K562 (cell line): ENCODE measurements around the gene TBC1D1. TPM values are rescaled to one million over a fixed set of nuclear protein-coding genes. Genes with fewer than 3 reads are reported as not detected.

ENCODE experiments used
- ATAC-seq: fragments of 200-7000 bp; cut with Tn5 transposase; 3 replicates; pipeline ENCODE4 v1.9.1; 2020; ENCODE audit warnings: moderate library complexity
- BruUV-seq: library from RNA; stranded (reverse); fragments of 400-500 nt; replicated peaks from 2 replicates; lab custom pipeline; 2021; lab: Mats Ljungman, UMichigan
- CTCF ChIA-PET: fragments of 300-600 bp; formaldehyde crosslinking; extraction: SDS; loops from one replicate; lab custom pipeline; 2021; ENCODE audit warnings: low intra/inter-chr PET ratio; lab: Yijun Ruan, JAX
- POLR2A ChIA-PET: fragments of 300-600, 350-650 bp; sonication (Branson Sonifier 250); formaldehyde crosslinking; extraction: SDS; loops from one replicate; lab custom pipeline; 2021; ENCODE audit warnings: antibody characterized with exemption, inconsistent platforms; lab: Yijun Ruan, JAX
- DNase-seq, 4 experiments: peaks; one replicate each; pipeline versions ENCODE4 v3.0.0 to v3.0.0-alpha.2; 2011 to 2018; ENCODE audit warnings: low spot score in 3 of 4, mixed read lengths in 3 of 4; ENCODE audit errors: extremely low read depth in 1 of 4
- FAIRE-seq: peaks from 2 replicates; lab custom pipeline; 2011; peaks lifted over from hg19 to GRCh38; lab: Jason Lieb, UNC
- H2AFZ ChIP-seq: 2 replicates; pipeline ENCODE4 v1.6.0; 2011; ENCODE audit warnings: low read depth, low read length, control low read depth, inconsistent platforms
- H3K27ac ChIP-seq: fragments of 200-600 bp; 3 replicates; pipeline ENCODE4 v1.8.0; 2011; ENCODE audit warnings: low read depth, mild to moderate bottlenecking, control low read depth, inconsistent platforms, low read length, moderate library complexity, mixed read lengths; ENCODE audit errors: extremely low read depth
- H3K27me3 ChIP-seq, 2 experiments: fragments of 300-600 bp in 1 of 2; 2 replicates in 1 of 2; 3 replicates in 1 of 2; pipeline versions ENCODE4 v1.6.0 to v1.8.0; 2011; ENCODE audit warnings: inconsistent platforms in 2 of 2, low read length in 2 of 2, mild to moderate bottlenecking in 1 of 2, mixed read lengths in 1 of 2, moderate library complexity in 1 of 2; ENCODE audit not compliant: control insufficient read depth in 2 of 2, insufficient read depth in 2 of 2
- H3K36me3 ChIP-seq: fragments of 300-600 bp; 3 replicates; pipeline ENCODE4 v1.8.0; 2011; ENCODE audit warnings: mild to moderate bottlenecking, low read length, inconsistent platforms; ENCODE audit not compliant: control insufficient read depth, insufficient read depth
- H3K4me1 ChIP-seq, 2 experiments: fragments of 200-600 bp in 1 of 2; replicated peaks in 1 of 2; 2 replicates in 1 of 2; 3 replicates in 1 of 2; pipeline versions ENCODE4 v1.5.1 to v1.8.0; 2011; ENCODE audit warnings: inconsistent platforms in 2 of 2, low read length in 2 of 2, mild to moderate bottlenecking in 1 of 2, mixed read lengths in 1 of 2, moderate library complexity in 1 of 2; ENCODE audit not compliant: control insufficient read depth in 2 of 2, insufficient read depth in 2 of 2
- H3K4me2 ChIP-seq: 2 replicates; pipeline ENCODE4 v1.6.1; 2011; ENCODE audit warnings: low read length, control low read depth, inconsistent platforms, mixed read lengths; ENCODE audit not compliant: insufficient read depth
- H3K4me3 ChIP-seq: fragments of 200-600 bp; sonication (generic), shearing (Covaris generic); 2 replicates; pipeline ENCODE4 v1.5.1; 2016; ENCODE audit warnings: control low read depth, inconsistent platforms
- H3K79me2 ChIP-seq: fragments of 200-600 bp; 3 replicates; pipeline ENCODE4 v1.8.0; 2011; ENCODE audit warnings: low read length, inconsistent platforms; ENCODE audit not compliant: control insufficient read depth, insufficient read depth
- H3K9ac ChIP-seq, 2 experiments: 2 replicates each; pipeline versions ENCODE4 v1.6.0 to v1.6.1; 2011; ENCODE audit warnings: low read depth in 2 of 2, low read length in 2 of 2, control low read depth in 1 of 2, inconsistent platforms in 1 of 2, mild to moderate bottlenecking in 1 of 2, mixed read lengths in 1 of 2; ENCODE audit not compliant: insufficient read depth in 1 of 2
- H3K9me1 ChIP-seq: one replicate; pipeline ENCODE4 v1.6.0; 2011; ENCODE audit warnings: inconsistent platforms, mild to moderate bottlenecking, low read length, moderate library complexity; ENCODE audit not compliant: control insufficient read depth, insufficient read depth
- H3K9me3 ChIP-seq: replicated peaks from 2 replicates; pipeline ENCODE4 v1.5.1; 2011; ENCODE audit warnings: low read depth, low read length, inconsistent platforms; ENCODE audit not compliant: control insufficient read depth, insufficient read depth
- H4K20me1 ChIP-seq: replicated peaks from 2 replicates; pipeline ENCODE4 v1.6.1; 2011; ENCODE audit warnings: low read length, inconsistent platforms, mixed read lengths; ENCODE audit not compliant: control insufficient read depth, insufficient read depth
- HMG20B ChIP-seq: fragments of 250-450 bp; sonication (Bioruptor Pico); IDR thresholded peaks from 2 replicates; pipeline ENCODE4 v1.5.0; 2021; ENCODE audit warnings: mild to moderate bottlenecking
- PURB ChIP-seq: sonication (generic); formaldehyde crosslinking; IDR thresholded peaks from 2 replicates; pipeline ENCODE4 v1.9.0; 2021; ENCODE audit warnings: low read depth, mild to moderate bottlenecking, missing genetic modification reagents
- RUNX1 ChIP-seq: sonication (generic); IDR thresholded peaks from 2 replicates; pipeline ENCODE4 v1.6.1; 2016; ENCODE audit warnings: antibody characterized with exemption, low read depth
- SFPQ ChIP-seq: fragments of 200-400 bp; formaldehyde crosslinking; IDR thresholded peaks from 2 replicates; pipeline ENCODE4 v1.6.1; 2017; ENCODE audit warnings: mild to moderate bottlenecking, low read depth, low read length, moderate library complexity
- SPI1 ChIP-seq: IDR thresholded peaks from 2 replicates; pipeline ENCODE4 v1.6.1; 2011; ENCODE audit warnings: low read depth, low read length, control low read depth, borderline replicate concordance
- SRSF9 ChIP-seq: fragments of 200-400 bp; formaldehyde crosslinking; IDR thresholded peaks from 2 replicates; pipeline ENCODE4 v1.6.1; 2017; ENCODE audit warnings: low read depth, low read length, borderline replicate concordance
- TAF15 ChIP-seq: fragments of 200-400 bp; formaldehyde crosslinking; IDR thresholded peaks from 2 replicates; pipeline ENCODE4 v1.6.1; 2017; ENCODE audit warnings: mild to moderate bottlenecking, low read depth, low read length, moderate library complexity
- WGBS: fragments of 100-300 bp; shearing (Covaris generic); methylation state at CpG from one replicate; pipeline ENCODE4 v1.1.6; 2016; ENCODE audit warnings: low coverage, mixed read lengths; ENCODE audit not compliant: insufficient coverage; ENCODE audit errors: missing lambda C conversion rate; 5-methylcytosine and 5-hydroxymethylcytosine counted together
- in situ Hi-C: fragments of 300-500 bp; cut with MboI; formaldehyde crosslinking; loops from 4 replicates; pipeline ENCODE4 v1.15.0; 2018; ENCODE audit warnings: inconsistent platforms, mixed read lengths
- intact Hi-C: fragments of 100-400 bp; cut with micrococcal nuclease; formaldehyde crosslinking; loops from 2 replicates; pipeline ENCODE4 v1.14.2; 2022
- polyA plus RNA-seq, 8 experiments: library from polyadenylated mRNA; depleted of rRNA in 4 of 8; stranded (reverse) in 5 of 8; unstranded in 3 of 8; fragments of >200 nt; fragmentation: Nextera tagmentation in 2 of 8; fragmentation: Illumina TruSeq in 1 of 8; extraction: Ambion mirVana in 2 of 8; extraction: Trizol in 1 of 8; gene quantifications; 2 replicates each; pipeline versions ENCODE4 v1.2.1 to v1.2.3, GENCODE V29; 2011 to 2014; ENCODE audit warnings: inconsistent platforms in 1 of 8, missing spikeins in 1 of 8
- total RNA-seq, 7 experiments: library from RNA; depleted of rRNA in 6 of 7; stranded (reverse); fragments of >200 nt in 6 of 7; fragmentation: Illumina TruSeq in 2 of 7; extraction: Trizol in 2 of 7; gene quantifications; 2 replicates each; pipeline versions ENCODE4 v1.2.1 to v1.2.3, GENCODE V29; 2011 to 2021; ENCODE audit warnings: low replicate concordance in 1 of 7
- TF ChIP-seq, protein P1 (sequence below): sonication (generic); formaldehyde crosslinking; IDR thresholded peaks from 2 replicates; pipeline ENCODE4 v1.8.0; 2023; ENCODE audit warnings: mild to moderate bottlenecking, missing genetic modification reagents
- TF ChIP-seq, protein P2 (sequence below): fragments of 450-650 bp; formaldehyde crosslinking; IDR thresholded peaks from 2 replicates; pipeline ENCODE4 v1.4.0; 2020; ENCODE audit warnings: mild to moderate bottlenecking, moderate library complexity

Gene TBC1D1
- total and polyA plus RNA-seq, 9 of the 15 experiments (the other 6 are each of a cell fraction or from before 2014, with no cell fraction given), result 0.59 to 14.2 (median 8.8) TPM

DNA sequence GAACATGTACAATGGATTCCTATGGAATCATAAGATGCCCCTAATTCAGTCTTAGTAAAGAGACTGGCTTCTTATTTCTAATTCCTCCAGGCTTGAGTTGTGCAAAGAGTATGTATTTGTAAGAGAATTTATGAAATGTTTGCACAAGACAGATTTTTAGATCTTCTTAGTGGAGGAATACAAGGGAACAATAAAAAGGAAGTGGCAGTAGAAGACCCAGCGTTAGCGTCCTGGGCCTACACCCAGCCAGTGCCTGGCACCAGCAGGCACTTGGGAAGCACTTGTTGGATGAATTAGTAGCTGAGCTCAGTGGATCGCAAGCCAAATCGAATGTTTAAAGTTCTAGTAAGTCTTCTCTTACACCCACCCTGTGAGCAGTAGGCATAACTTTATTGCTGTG lies 226.7 kb downstream of the TBC1D1 start:
- DNase-seq (no peak), ATAC-seq (no peak), FAIRE-seq (no peak)
- in situ Hi-C loops, result no loop called here
- ChIA-PET POLR2A (no interaction called here), CTCF (no interaction called here)
- intact Hi-C loops, result no loop called here
- Histone ChIP-seq H3K27ac (no peak overlapping the region), H2AFZ (no peak overlapping the region), H3K36me3 (no peaks in the 10 kb centered on the region), H3K4me1 (no peaks in the 10 kb centered on the region), H3K9me3 (no peaks in the 10 kb centered on the region), H3K4me3 (no peak overlapping the region), H3K4me2 (no peak overlapping the region), H3K9me1 (no peaks in the 10 kb centered on the region), H3K79me2 (no peaks in the 10 kb centered on the region), H4K20me1 (no peaks in the 10 kb centered on the region), H3K27me3 (peaks cover 2 to 16% of the 10 kb centered on the region in 2 experiments; a peak in 2 of 5 replicates), H3K9ac (no peak overlapping the region)
- BruUV-seq, result no TSS peak
- 27% methylated on average over 4 of the region's 4 CpGs for WGBS
- TF ChIP-seq SRSF9 (no peak), TAF15 (no peak), SFPQ (no peak), PURB (CRISPR knock-in tag) (no peak), HMG20B (CRISPR knock-in tag) (no peak), RUNX1 (no peak), SPI1 (no peak)
- TF ChIP-seq, protein P1, sequence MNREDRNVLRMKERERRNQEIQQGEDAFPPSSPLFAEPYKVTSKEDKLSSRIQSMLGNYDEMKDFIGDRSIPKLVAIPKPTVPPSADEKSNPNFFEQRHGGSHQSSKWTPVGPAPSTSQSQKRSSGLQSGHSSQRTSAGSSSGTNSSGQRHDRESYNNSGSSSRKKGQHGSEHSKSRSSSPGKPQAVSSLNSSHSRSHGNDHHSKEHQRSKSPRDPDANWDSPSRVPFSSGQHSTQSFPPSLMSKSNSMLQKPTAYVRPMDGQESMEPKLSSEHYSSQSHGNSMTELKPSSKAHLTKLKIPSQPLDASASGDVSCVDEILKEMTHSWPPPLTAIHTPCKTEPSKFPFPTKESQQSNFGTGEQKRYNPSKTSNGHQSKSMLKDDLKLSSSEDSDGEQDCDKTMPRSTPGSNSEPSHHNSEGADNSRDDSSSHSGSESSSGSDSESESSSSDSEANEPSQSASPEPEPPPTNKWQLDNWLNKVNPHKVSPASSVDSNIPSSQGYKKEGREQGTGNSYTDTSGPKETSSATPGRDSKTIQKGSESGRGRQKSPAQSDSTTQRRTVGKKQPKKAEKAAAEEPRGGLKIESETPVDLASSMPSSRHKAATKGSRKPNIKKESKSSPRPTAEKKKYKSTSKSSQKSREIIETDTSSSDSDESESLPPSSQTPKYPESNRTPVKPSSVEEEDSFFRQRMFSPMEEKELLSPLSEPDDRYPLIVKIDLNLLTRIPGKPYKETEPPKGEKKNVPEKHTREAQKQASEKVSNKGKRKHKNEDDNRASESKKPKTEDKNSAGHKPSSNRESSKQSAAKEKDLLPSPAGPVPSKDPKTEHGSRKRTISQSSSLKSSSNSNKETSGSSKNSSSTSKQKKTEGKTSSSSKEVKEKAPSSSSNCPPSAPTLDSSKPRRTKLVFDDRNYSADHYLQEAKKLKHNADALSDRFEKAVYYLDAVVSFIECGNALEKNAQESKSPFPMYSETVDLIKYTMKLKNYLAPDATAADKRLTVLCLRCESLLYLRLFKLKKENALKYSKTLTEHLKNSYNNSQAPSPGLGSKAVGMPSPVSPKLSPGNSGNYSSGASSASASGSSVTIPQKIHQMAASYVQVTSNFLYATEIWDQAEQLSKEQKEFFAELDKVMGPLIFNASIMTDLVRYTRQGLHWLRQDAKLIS, result no peak
- TF ChIP-seq, protein P2, sequence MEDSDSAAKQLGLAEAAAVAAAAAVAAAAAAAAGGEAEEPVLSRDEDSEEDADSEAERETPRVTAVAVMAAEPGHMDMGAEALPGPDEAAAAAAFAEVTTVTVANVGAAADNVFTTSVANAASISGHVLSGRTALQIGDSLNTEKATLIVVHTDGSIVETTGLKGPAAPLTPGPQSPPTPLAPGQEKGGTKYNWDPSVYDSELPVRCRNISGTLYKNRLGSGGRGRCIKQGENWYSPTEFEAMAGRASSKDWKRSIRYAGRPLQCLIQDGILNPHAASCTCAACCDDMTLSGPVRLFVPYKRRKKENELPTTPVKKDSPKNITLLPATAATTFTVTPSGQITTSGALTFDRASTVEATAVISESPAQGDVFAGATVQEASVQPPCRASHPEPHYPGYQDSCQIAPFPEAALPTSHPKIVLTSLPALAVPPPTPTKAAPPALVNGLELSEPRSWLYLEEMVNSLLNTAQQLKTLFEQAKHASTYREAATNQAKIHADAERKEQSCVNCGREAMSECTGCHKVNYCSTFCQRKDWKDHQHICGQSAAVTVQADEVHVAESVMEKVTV (CRISPR knock-in tag), result no peak
